Globus pallidus (tissue), 1 donor: ENCODE measurements around the gene HNRNPK.
"Not testable (repeated sequence)": the region's sequence is repeated elsewhere in the genome, so short reads cannot be mapped to it uniquely, and the experiment has no call there.

Source experiments
- DNase-seq: peaks from one replicate; pipeline ENCODE4 v3.0.0-alpha.2; 2015; ENCODE audit warnings: low spot score

HNRNPK gene

DNA sequence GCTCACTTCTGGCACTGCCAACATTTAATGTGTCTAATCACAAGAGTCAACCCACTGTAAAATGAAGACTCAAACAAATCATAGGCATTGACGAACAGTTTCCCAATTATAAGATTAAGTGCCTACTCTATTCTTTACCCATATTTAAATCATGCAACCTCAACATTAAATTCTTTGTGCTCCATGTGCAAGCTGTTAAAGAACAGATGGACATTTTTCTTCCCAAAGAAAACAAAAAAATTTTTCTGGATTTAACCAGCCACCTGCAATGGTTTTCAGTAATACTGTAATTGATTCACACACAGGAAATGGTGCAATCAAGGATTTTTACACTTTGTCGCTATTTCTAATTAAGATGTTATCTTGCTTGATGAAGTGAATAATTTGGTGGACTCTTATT, 3.6 kb downstream of the HNRNPK start:
- DNase-seq: no peak

GRCh38 chr9:83975300-83975699, 4.7 kb downstream of the HNRNPK start:
- no peak for DNase-seq

DNA sequence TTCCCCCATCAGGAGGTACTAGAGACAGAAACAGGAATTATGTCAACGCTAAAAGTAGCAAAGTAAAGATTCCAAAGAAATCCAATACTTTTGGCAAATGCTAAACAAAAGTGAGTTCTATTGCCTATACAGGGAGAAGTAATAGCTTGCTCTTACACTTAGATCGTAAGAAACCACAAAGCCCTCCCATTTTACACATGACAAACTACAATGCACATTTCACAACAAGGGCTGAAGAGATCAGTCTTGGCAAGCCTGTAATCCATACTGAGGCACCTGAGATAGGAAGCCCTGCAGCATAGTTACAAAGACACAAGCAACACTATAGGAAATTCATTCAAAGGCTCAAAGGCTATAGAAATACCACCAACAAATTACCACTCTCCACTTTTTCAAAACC, 7.7 kb downstream of the HNRNPK start:
- no peak for DNase-seq

DNA sequence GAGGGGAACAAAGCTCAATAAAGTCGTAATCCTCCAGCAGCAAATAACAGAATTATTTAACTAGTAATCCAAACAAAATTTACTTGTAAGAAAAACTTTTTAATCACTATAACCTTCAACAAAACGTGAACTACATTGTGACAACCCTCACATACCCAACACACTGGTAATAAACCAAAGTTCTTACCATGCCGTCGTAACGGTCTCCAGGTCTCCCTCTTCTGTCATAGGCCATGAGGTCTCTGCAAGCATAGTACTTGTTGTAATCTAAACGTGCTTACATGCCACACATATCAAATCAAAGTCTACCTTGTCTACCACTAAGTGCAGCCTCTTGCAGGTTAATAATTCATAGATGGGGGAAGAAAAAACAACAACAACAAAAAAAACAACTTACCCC, 8.5 kb downstream of the HNRNPK start:
- DNase-seq: no peak

GRCh38 chr9:83969602-83970001, 10.4 kb downstream of the HNRNPK start:
- no peak for DNase-seq

GRCh38 chr9:83967073-83967472, 12.9 kb downstream of the HNRNPK start:
- DNase-seq: no peak

GRCh38 chr9:83966209-83966582, 13.8 kb downstream of the HNRNPK start:
- DNase-seq: no peak

DNA sequence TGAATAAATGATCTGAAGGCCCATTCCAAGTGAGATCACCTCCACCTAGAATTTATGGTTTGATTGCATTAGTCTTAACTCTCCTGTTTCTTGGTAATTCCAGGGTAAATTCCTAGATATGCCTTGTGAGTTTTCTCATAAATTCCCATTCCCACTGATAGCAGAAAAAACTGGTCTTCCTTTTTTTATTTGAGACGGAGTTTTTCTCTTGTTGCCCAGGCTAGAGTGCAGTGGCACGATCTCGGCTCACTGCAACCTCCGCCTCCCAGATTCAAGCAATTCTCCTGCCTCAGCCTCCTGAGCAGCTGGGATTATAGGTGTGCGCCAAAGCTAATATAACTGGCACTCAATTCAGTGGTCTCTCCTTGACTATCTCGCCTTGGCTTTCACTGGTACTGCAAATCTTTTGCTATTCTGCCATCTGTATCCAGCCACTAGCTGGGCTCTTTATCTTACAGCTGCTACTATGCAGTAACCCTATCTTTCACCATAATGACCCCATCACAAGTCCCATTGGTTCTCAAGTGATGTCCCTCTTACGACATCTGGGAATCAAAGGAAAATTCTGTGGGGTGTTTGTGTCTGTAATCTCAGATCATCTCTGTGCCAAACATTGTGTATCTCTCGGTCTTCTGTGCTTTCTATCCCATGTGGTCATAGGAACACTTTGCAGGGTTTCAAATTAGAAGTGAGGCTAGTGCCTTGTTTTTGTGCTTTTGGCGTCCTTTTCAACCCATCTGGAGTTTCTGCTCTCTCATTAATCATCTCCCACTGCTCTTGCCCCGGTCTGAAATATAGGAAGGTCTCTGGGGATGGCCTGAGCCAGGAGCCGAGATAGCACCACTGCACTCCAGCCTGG, 14.4 kb downstream of the HNRNPK start:
- DNase-seq: no peak

- no peak for DNase-seq
These were observed 15.1 kb downstream of the HNRNPK start for GRCh38 chr9:83964973-83965349.

GRCh38 chr9:83962165-83962564, 17.9 kb downstream of the HNRNPK start:
- DNase-seq: no peak

DNA sequence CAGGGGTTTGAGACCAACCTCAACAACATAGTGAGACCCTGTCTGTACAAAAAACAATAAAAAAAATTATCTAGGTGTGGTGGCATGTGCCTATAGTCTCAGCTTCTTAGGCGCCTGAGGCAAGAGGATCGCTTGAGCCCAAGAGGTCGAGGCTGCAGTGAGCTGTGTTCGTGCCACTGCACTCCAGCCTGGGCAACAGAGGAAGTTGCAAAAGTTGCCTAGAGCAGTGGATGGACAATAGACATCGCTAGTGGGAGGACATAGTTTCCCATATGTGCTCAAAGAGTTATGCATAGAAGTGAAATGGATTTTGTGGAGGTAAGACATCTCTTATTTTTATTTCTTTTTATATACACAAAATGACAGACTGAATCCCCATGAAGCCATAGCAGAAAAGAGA, 19.0 kb downstream of the HNRNPK start:
- no peak for DNase-seq

DNA sequence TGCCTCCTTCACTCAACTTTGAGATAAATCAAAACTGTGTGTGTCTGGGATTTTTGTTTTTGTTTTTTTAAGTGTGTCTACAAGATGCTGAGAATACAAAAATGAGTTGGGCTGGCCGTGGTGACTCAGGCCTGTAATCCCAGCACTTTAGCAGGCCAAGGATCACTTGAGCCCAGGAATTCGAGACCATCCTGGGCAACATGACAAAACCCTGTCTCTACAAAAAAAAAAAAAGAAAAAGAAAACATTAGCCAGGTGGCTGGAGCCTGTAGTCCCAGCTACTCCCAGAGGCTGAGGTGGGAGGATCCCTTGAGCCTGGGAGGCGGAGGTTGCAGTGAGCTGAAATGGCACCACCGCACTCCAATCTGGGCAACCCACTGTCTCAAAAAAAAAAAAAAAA, 21.0 kb downstream of the HNRNPK start:
- no peak for DNase-seq

GRCh38 chr9:83957248-83957513, 22.8 kb downstream of the HNRNPK start:
- DNase-seq: no peak

GRCh38 chr9:83956436-83957247, 23.4 kb downstream of the HNRNPK start:
- DNase-seq: peak; percentile 66

GRCh38 chr9:83956086-83956435, 24.0 kb downstream of the HNRNPK start:
- peak; percentile 38 for DNase-seq

- not testable (repeated sequence) for DNase-seq
These were observed 31.9 kb downstream of the HNRNPK start for GRCh38 chr9:83948096-83948495.

- no peak for DNase-seq
These were observed 39.3 kb downstream of the HNRNPK start for GRCh38 chr9:83940590-83941303.

- peak; percentile 42 for DNase-seq
These were observed 42.1 kb downstream of the HNRNPK start for GRCh38 chr9:83937861-83938455.

DNA sequence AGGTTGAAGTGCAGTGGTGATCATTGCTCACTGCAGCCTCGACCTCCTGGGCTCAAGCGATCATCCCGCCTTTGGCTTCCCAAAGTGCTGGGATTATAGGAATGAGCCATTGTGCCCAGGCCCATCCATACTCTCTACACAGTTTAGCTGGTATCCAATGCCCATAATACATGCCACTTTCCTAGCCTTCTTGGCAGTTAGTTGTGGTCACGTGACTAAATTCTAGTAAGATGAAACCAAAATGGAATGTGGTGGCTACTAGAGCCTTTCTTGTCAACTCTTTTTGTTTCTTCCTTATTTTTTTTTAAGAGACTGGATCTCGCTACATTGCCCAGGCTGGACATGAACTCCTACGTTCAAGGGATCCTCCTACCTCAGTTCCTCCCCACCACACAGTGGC, 43.5 kb downstream of the HNRNPK start:
- DNase-seq: no peak

DNA sequence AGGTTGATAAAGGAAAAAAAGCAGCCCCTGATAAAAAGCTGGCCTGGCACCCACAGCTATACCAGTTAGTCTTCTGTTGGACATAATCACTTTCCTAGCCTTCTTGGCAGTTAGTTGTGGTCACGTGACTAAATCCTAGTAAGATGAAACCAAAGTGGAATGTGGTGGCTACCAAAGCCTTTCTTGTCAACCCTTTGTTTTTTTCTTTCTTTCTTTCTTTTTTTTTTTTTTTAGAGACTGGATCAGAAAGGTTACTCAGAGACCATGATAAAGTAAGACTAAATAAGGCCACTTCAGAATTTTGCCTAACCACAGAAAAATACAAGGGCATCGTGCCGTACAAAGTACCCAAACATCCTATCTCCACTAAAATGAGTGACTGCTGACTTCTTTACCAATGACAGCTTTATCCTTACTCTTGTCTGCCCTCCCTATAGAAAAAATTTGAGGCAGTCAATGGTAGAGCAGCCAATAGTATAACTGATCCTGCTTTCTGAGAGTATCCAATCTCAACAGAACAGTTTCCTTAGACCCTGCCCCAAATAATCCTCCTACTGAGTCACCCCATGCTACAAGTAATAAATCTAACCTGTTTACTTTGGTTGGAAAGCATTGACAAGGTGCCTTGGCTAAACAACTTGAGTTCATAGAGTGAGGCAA, 44.6 kb downstream of the HNRNPK start:
- DNase-seq: no peak

DNA sequence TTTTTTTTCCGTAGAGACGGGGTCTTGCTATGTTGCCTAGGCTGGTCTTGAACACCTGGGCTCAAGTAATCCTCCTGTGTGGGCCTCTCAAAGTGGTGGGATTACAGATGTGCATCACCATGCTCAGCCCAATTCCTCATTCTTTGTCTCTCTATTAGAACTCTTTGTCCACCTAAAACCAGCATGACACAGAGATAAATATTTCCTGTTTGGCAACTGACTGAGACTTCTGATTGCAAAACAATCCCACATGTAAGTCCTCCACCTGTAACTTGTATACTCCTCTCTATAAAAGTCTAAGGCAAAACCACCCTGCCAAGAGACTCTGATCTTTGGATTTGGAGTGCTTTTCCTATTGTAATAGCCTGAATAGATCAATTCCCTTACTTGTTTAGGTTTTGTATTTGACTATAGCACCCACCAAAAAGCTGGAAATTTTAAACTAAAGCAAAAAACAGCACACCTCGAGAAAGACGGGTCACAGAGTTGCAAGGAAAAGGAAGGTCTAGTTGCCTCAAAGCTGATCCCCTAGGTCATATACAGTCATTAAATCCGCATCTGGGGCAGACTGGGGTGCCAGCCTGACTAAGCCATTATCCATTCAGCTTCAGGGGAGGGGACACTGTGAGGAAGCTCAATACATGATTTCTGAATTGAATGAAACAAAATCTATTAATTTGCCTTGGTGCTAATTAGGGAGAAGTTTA, 45.3 kb downstream of the HNRNPK start:
- no peak for DNase-seq

DNA sequence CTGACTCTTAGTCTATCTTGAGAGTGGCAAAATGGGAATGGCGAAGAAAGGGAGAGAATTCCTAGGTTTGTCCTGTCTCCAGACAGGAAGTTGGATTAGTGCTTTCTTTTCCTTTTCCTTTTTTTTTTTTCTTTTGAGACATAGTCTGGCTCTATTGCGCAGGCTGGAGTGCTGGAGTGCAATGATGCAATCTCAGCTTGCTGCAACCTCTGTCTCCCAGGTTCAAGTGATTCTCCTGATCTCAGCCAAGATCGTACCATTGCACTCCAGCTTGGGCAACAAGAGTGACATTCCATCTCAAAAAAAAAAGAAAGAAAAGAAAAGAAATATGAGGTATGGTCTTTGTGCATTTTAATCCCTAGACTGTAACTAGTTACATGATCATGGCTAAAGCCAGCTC, 46.2 kb downstream of the HNRNPK start:
- no peak for DNase-seq
